A549 treated with Hydrocortisone at 1 μM for 4 hours (cell line): ENCODE results near the gene EDEM2. TPM values are rescaled to one million over a fixed set of nuclear protein-coding genes. Genes with fewer than 3 reads are reported as not detected.

Experiments
- total RNA-seq: library from RNA; stranded (reverse); fragments of 200-300 nt; extraction: Qiagen RNA extraction; gene quantifications from 5 replicates; pipeline ENCODE4 v1.2.3, GENCODE V29; 2022

EDEM2 gene
- total RNA-seq, result 53.4 to 59.5 TPM (median 56.5 TPM) in 5 replicates

GRCh38 chr20:35146920-35147574 is at the start of gene EDEM2:
Gene EDEM2, minus strand, starts transcription at chr20:35147336. Its CDS starts 78 bp downstream, at chr20:35147258.

GRCh38 chr20:35171753-35172433 is 24.8 kb upstream of the EDEM2 start, which contains the start of gene PROCR:
Gene PROCR, plus strand, starts transcription at chr20:35172072. Its CDS starts 83 bp downstream, at chr20:35172155.

GRCh38 chr20:35092524-35093266 is 54.4 kb downstream of the EDEM2 start, which contains the start of gene TRPC4AP:
Gene TRPC4AP, minus strand, starts transcription at chr20:35092807. Its CDS starts 26 bp downstream, at chr20:35092781.

Other genes starting within 250 kb of the EDEM2 start
- 55.9 to 60.4 TPM (median 57.3 TPM) in 5 replicates for gene GSS, start 191.5 kb downstream of the EDEM2 start, total RNA-seq
- 0.02 to 0.12 TPM (median 0.09 TPM) in 5 replicates for gene MYH7B, start 191.5 kb downstream of the EDEM2 start, total RNA-seq
- gene TRPC4AP, start 54.5 kb downstream of the EDEM2 start, total RNA-seq, result 58.4 to 66.2 TPM (median 62.9 TPM) in 5 replicates
- 105 to 147 TPM (median 140 TPM) in 5 replicates for gene PROCR, start 24.7 kb upstream of the EDEM2 start, total RNA-seq
- 29.2 to 32.4 TPM (median 29.6 TPM) in 5 replicates for gene MMP24, start 79.4 kb upstream of the EDEM2 start, total RNA-seq
- 50.7 to 101 TPM (median 84.2 TPM) in 5 replicates for gene MMP24OS, start 130.8 kb upstream of the EDEM2 start, total RNA-seq
- 382 to 457 TPM (median 425 TPM) in 5 replicates for gene EIF6, start 137.4 kb upstream of the EDEM2 start, total RNA-seq
- 0.06 to 0.16 TPM (median 0.13 TPM) in 5 replicates for gene FAM83C, start 145.1 kb upstream of the EDEM2 start, total RNA-seq